ENCODE data around the gene BRD9. TPM values are rescaled to one million over a fixed set of nuclear protein-coding genes. Genes with fewer than 3 reads are reported as not detected.

BRD9 gene
- total and polyA plus RNA-seq, 2 of the 4 experiments (the other 2 are of a cell fraction), result 22.0 to 43.4 TPM

GRCh38 chr5:888638-889035 lies 4.0 kb downstream of the BRD9 start:
- Histone ChIP-seq H4K20me1 (ENCODE audit: insufficient read depth, low read length) (peaks cover 10% of the 10 kb centered on the region; the same call in 1 of the 2 replicates), H2BK15ac (ENCODE audit: low read depth, low read length) (no peak overlapping the region), H2BK20ac (ENCODE audit: low read depth, low read length) (no peak overlapping the region), H3K27ac (ENCODE audit: insufficient read depth, low read length) (no peak overlapping the region), H3K27me3 (ENCODE audit: control insufficient read depth, insufficient read depth, low read length) (no peaks in the 10 kb centered on the region), H3K9ac (ENCODE audit: low read depth, low read length) (no peak overlapping the region), H4K8ac (ENCODE audit: low read depth in 2 of 2, low read length in 2 of 2) (no peak overlapping the region), H3K4ac (ENCODE audit: low read depth, low read length) (no peak overlapping the region), H3K4me2 (ENCODE audit: low read depth, low read length) (no peak overlapping the region), H3K9me3 (ENCODE audit: control insufficient read depth, insufficient read depth, low read length) (no peaks in the 10 kb centered on the region), H2BK5ac (ENCODE audit: low read depth, low read length, poor library complexity, severe bottlenecking) (no peak overlapping the region), H2AK9ac (replicated peaks; ENCODE audit: low read depth, low read length, poor library complexity) (no peak overlapping the region), H3K79me1 (ENCODE audit: low read depth in 1 of 2, low read length in 2 of 2) (peaks cover 31 to 59% of the 10 kb centered on the region in 2 experiments), H3K18ac (ENCODE audit: low read depth, low read length) (no peak overlapping the region), H4K91ac (ENCODE audit: insufficient read depth, low read depth, low read length) (no peak overlapping the region), H2AK5ac (ENCODE audit: low read depth, low read length) (no peak overlapping the region), H4K5ac (ENCODE audit: low read depth, low read length) (no peak overlapping the region), H3K36me3 (ENCODE audit: control insufficient read depth, insufficient read depth, low read length) (peaks cover 62% of the 10 kb centered on the region), H2BK120ac (ENCODE audit: low read depth, low read length) (no peak overlapping the region), H2AFZ (replicated peaks; ENCODE audit: low read length, poor library complexity) (no peak overlapping the region), H3K23ac (ENCODE audit: low read depth, low read length) (no peak overlapping the region), H3K4me1 (ENCODE audit: control insufficient read depth, insufficient read depth, low read length) (peaks cover 7% of the 10 kb centered on the region), H3K9me1 (ENCODE audit: insufficient read depth, low read length) (no peaks in the 10 kb centered on the region; the same call in 1 of the 2 replicates), H3K14ac (replicated peaks; ENCODE audit: low read depth, low read length) (no peak overlapping the region), H3K4me3 (ENCODE audit: insufficient read depth, low read depth, low read length) (no peak overlapping the region), H3K56ac (ENCODE audit: extremely low read depth, insufficient read depth, low read length) (no peak overlapping the region)
- 97% methylated on average over 5 of the region's 11 CpGs; no CpG with 5 or more reads in 1 of the 2 experiments for WGBS, 2 experiments (ENCODE audit: extremely low coverage in 2 of 2, insufficient read length in 1 of 2)
- intact Hi-C loops (cut with micrococcal nuclease) (no loop called here), in situ Hi-C loops (cut with MboI; ENCODE audit: low sequenced_read_pairs) (no loop called here), dilution Hi-C loops (cut with HindIII; ENCODE audit: low sequenced_read_pairs, unreplicated experiment) (no loop called here)
- DNase-seq (no peak), ATAC-seq (ENCODE audit: low read depth) (no peak)
- CTCF ChIA-PET, result no interaction called here
- POLR2A ChIA-PET (ENCODE audit: unreplicated experiment), result no interaction called here
- TF ChIP-seq MAZ (IDR thresholded peaks at IDR 0.05; ENCODE audit: borderline replicate concordance, low read depth, low read length), result no peak
- no peak for TF ChIP-seq CHD1 (IDR thresholded peaks at IDR 0.05; ENCODE audit: low read depth, low read length)
- no peak for TF ChIP-seq ELK1 (IDR thresholded peaks at IDR 0.05; ENCODE audit: borderline replicate concordance, low read depth, low read length)
- TF ChIP-seq POLR2A (IDR thresholded peaks at IDR 0.05; ENCODE audit: low read depth, low read length), result no peak
- TF ChIP-seq SMC3 (IDR thresholded peaks at IDR 0.05; ENCODE audit: low read depth, low read length), result no peak
- TF ChIP-seq MAFK (IDR thresholded peaks at IDR 0.05; ENCODE audit: low read depth, low read length), result no peak
- TF ChIP-seq MXI1 (IDR thresholded peaks at IDR 0.05; ENCODE audit: borderline replicate concordance, low read depth, low read length), result no peak
- no peak for TF ChIP-seq RCOR1 (IDR thresholded peaks at IDR 0.05; ENCODE audit: insufficient replicate concordance, low read length)
- no peak for TF ChIP-seq FOS (IDR thresholded peaks at IDR 0.05; ENCODE audit: low read depth, low read length)
- TF ChIP-seq CEBPB (IDR thresholded peaks at IDR 0.05; ENCODE audit: low read depth, low read length), result no peak
- no peak for TF ChIP-seq NFE2L2 (IDR thresholded peaks at IDR 0.05; ENCODE audit: low read depth, low read length)
- no peak for TF ChIP-seq BHLHE40 (IDR thresholded peaks at IDR 0.05; ENCODE audit: low read depth, low read length)
- no TSS peak for BruUV-seq (replicated peaks)

All from IMR-90 (cell line).